Activated T-helper 1 cell treated with Interleukin-2 at 50 U/mL for 16 hours (primary cell): ENCODE results near the gene SLC35G6.
"Not testable (repeated sequence)": the region's sequence is repeated elsewhere in the genome, so short reads cannot be mapped to it uniquely, and the experiment has no call there.

ENCODE experiments used
- DNase-seq: peaks from one replicate; pipeline ENCODE4 v3.0.0-alpha.2; 2020; ENCODE audit warnings: low read depth

SLC35G6 gene

GRCh38 chr17:7460850-7461660 lies 20.2 kb upstream of the SLC35G6 start:
- DNase-seq, result no peak

GRCh38 chr17:7462474-7463371 lies 18.5 kb upstream of the SLC35G6 start:
- no peak for DNase-seq

GRCh38 chr17:7463372-7463846 lies 17.8 kb upstream of the SLC35G6 start:
- no peak for DNase-seq

- DNase-seq, result no peak
Observed at GRCh38 chr17:7464081-7464480, 17.2 kb upstream of the SLC35G6 start.

GRCh38 chr17:7465597-7466275 lies 15.5 kb upstream of the SLC35G6 start:
- DNase-seq, result no peak

GRCh38 chr17:7466318-7466638 lies 15.0 kb upstream of the SLC35G6 start:
- no peak for DNase-seq

GRCh38 chr17:7466639-7467341 lies 14.5 kb upstream of the SLC35G6 start:
- DNase-seq, result no peak

GRCh38 chr17:7467498-7467897 lies 13.7 kb upstream of the SLC35G6 start:
- no peak for DNase-seq

GRCh38 chr17:7468290-7468689 lies 13.0 kb upstream of the SLC35G6 start:
- DNase-seq, result no peak

GRCh38 chr17:7468804-7469389 lies 12.3 kb upstream of the SLC35G6 start:
- no peak for DNase-seq

GRCh38 chr17:7469843-7470242 lies 11.4 kb upstream of the SLC35G6 start:
- not testable (repeated sequence) for DNase-seq

- DNase-seq, result not testable (repeated sequence)
Observed at GRCh38 chr17:7470457-7470973, 10.7 kb upstream of the SLC35G6 start.

- DNase-seq, result no peak
Observed at GRCh38 chr17:7471729-7472128, 9.5 kb upstream of the SLC35G6 start.

- DNase-seq, result not testable (repeated sequence)
Observed at GRCh38 chr17:7474767-7475166, 6.5 kb upstream of the SLC35G6 start.

GRCh38 chr17:7475764-7476422 lies 5.4 kb upstream of the SLC35G6 start:
- DNase-seq, result no peak

GRCh38 chr17:7476494-7476893 lies 4.8 kb upstream of the SLC35G6 start:
- no peak for DNase-seq

- DNase-seq, result no peak
Observed at GRCh38 chr17:7476951-7477350, 4.3 kb upstream of the SLC35G6 start.

GRCh38 chr17:7477392-7478275 lies 3.6 kb upstream of the SLC35G6 start:
- no peak for DNase-seq
